ENCODE measurements around the gene PCDHB5.
"Not testable (repeated sequence)": the region's sequence is repeated elsewhere in the genome, so short reads cannot be mapped to it uniquely, and the experiment has no call there.

Gene PCDHB5

GRCh38 chr5:141152096-141152495 lies 17.1 kb downstream of the PCDHB5 start:
- DNase-seq (ENCODE audit: low spot score) = not testable (repeated sequence)

- DNase-seq (ENCODE audit: low spot score) = no peak
These were observed 20.8 kb downstream of the PCDHB5 start for GRCh38 chr5:141155540-141156374.

GRCh38 chr5:141157356-141157755 lies 22.4 kb downstream of the PCDHB5 start:
- not testable (repeated sequence) for DNase-seq (ENCODE audit: low spot score)

- DNase-seq (ENCODE audit: low spot score) = not testable (repeated sequence)
These were observed 22.9 kb downstream of the PCDHB5 start for GRCh38 chr5:141157901-141158300.

GRCh38 chr5:141172381-141173204 lies 37.6 kb downstream of the PCDHB5 start, which contains the start of gene PCDHB7:
Gene PCDHB7, plus strand, starts transcription at chr5:141172644. Its CDS starts 192 bp downstream, at chr5:141172836.
- DNase-seq (ENCODE audit: low spot score) = peak; percentile 36

- DNase-seq (ENCODE audit: low spot score) = not testable (repeated sequence)
These were observed 39.5 kb downstream of the PCDHB5 start for GRCh38 chr5:141174291-141175104.

GRCh38 chr5:141175933-141176332 lies 40.9 kb downstream of the PCDHB5 start:
- no peak for DNase-seq (ENCODE audit: low spot score)

- not testable (repeated sequence) for DNase-seq (ENCODE audit: low spot score)
These were observed 42.7 kb downstream of the PCDHB5 start, which contains the start of gene PCDHB8 for GRCh38 chr5:141177577-141178191. Gene PCDHB8, plus strand, starts transcription at chr5:141177790. Its CDS starts 245 bp downstream, at chr5:141178035.

- DNase-seq (ENCODE audit: low spot score) = not testable (repeated sequence)
These were observed 44.4 kb downstream of the PCDHB5 start for GRCh38 chr5:141179371-141179770.

GRCh38 chr5:141179876-141180275 lies 44.9 kb downstream of the PCDHB5 start:
- DNase-seq (ENCODE audit: low spot score) = not testable (repeated sequence)

- no peak for DNase-seq (ENCODE audit: low spot score)
These were observed 45.3 kb downstream of the PCDHB5 start for GRCh38 chr5:141180313-141180712.

GRCh38 chr5:141182248-141182647 lies 47.2 kb downstream of the PCDHB5 start, which contains the start of gene PCDHB16:
Gene PCDHB16, plus strand, starts transcription at chr5:141182387. Its CDS starts 173 bp downstream, at chr5:141182560.
- peak; percentile 43 for DNase-seq (ENCODE audit: low spot score)

- DNase-seq (ENCODE audit: low spot score) = not testable (repeated sequence)
These were observed 49.3 kb downstream of the PCDHB5 start for GRCh38 chr5:141184117-141184855.

- peak; percentile 29 for DNase-seq (ENCODE audit: low spot score)
These were observed 52.0 kb downstream of the PCDHB5 start, which contains the start of gene PCDHB9 for GRCh38 chr5:141186897-141187512. Gene PCDHB9, plus strand, starts transcription at chr5:141187161. Its CDS starts 158 bp downstream, at chr5:141187319.
